ENCODE measurements around the gene CDK19.

- TF ChIP-seq EZH2phosphoT487 (IDR thresholded peaks at IDR 0.05; ENCODE audit: insufficient read depth, low read depth): no peak
- no peak for TF ChIP-seq EZH2 (IDR thresholded peaks at IDR 0.05; ENCODE audit: insufficient read depth, poor library complexity, severe bottlenecking)
These were observed 254.8 kb downstream of the CDK19 start for GRCh38 chr6:110560239-110561007.

All from GM23248 (cell line).